GM18499 (cell line): ENCODE data around the gene SLC44A5.
"Not testable (repeated sequence)": the region's sequence is repeated elsewhere in the genome, so short reads cannot be mapped to it uniquely, and the experiment has no call there.

Experiments
- ATAC-seq: cut with Tn5 transposase; IDR thresholded peaks from one replicate; pipeline ENCODE4 v1.9.1; 2021; ENCODE audit warnings: moderate number of reproducible peaks; ENCODE audit not compliant: insufficient read depth, unreplicated experiment

The SLC44A5 gene

GRCh38 chr1:75529488-75529887, 81.4 kb downstream of the SLC44A5 start:
- no peak for ATAC-seq

- ATAC-seq, result no peak
Measured at GRCh38 chr1:75528001-75528400, 82.9 kb downstream of the SLC44A5 start.

GRCh38 chr1:75522389-75522788, 88.5 kb downstream of the SLC44A5 start:
- no peak for ATAC-seq

- no peak for ATAC-seq
Measured at GRCh38 chr1:75521658-75522057, 89.3 kb downstream of the SLC44A5 start.

- no peak for ATAC-seq
Measured at GRCh38 chr1:75520862-75521475, 89.9 kb downstream of the SLC44A5 start.

- ATAC-seq, result no peak
Measured at GRCh38 chr1:75519651-75520427, 91.1 kb downstream of the SLC44A5 start.

- no peak for ATAC-seq
Measured at GRCh38 chr1:75518686-75519085, 92.2 kb downstream of the SLC44A5 start.

GRCh38 chr1:75514270-75514669, 96.6 kb downstream of the SLC44A5 start:
- no peak for ATAC-seq

- ATAC-seq, result no peak
Measured at GRCh38 chr1:75506976-75507375, 103.9 kb downstream of the SLC44A5 start.

GRCh38 chr1:75503221-75503974, 107.5 kb downstream of the SLC44A5 start:
- ATAC-seq, result no peak

- no peak for ATAC-seq
Measured at GRCh38 chr1:75502776-75503175, 108.1 kb downstream of the SLC44A5 start.

- no peak for ATAC-seq
Measured at GRCh38 chr1:75501577-75502295, 109.2 kb downstream of the SLC44A5 start.

GRCh38 chr1:75492011-75492410, 118.9 kb downstream of the SLC44A5 start:
- no peak for ATAC-seq

- no peak for ATAC-seq
Measured at GRCh38 chr1:75487399-75487798, 123.5 kb downstream of the SLC44A5 start.

- no peak for ATAC-seq
Measured at GRCh38 chr1:75484789-75485188, 126.1 kb downstream of the SLC44A5 start.

- ATAC-seq, result no peak
Measured at GRCh38 chr1:75482951-75483350, 128.0 kb downstream of the SLC44A5 start.

- ATAC-seq, result not testable (repeated sequence)
Measured at GRCh38 chr1:75476486-75476885, 134.4 kb downstream of the SLC44A5 start.

GRCh38 chr1:75475696-75476095, 135.2 kb downstream of the SLC44A5 start:
- no peak for ATAC-seq

- no peak for ATAC-seq
Measured at GRCh38 chr1:75472971-75473603, 137.8 kb downstream of the SLC44A5 start.
